GM10266 (cell line): ENCODE data around the gene PAGE2B.

Experiments used
- DNase-seq: peaks from one replicate; pipeline ENCODE4 v3.0.0; 2012; ENCODE audit errors: extremely low spot score
- CTCF ChIP-seq: IDR thresholded peaks from 2 replicates; pipeline ENCODE4 v1.5.1; 2012; ENCODE audit warnings: mild to moderate bottlenecking, low read depth; ENCODE audit not compliant: control insufficient read depth, insufficient read depth; ENCODE audit errors: missing control alignments

The PAGE2B gene

GRCh38 chrX:55088795-55089489 is 14.1 kb downstream of the PAGE2B start, which contains the start of gene PAGE2:
TSS of gene PAGE2 (plus strand) at chrX:55089018. CDS start at chrX:55090021, 1,003 bp downstream.
- DNase-seq, result no peak
- no peak for TF ChIP-seq CTCF

GRCh38 chrX:55098691-55099090 is 23.9 kb downstream of the PAGE2B start:
- no peak for TF ChIP-seq CTCF
- no peak for DNase-seq

GRCh38 chrX:55099162-55099561 is 24.3 kb downstream of the PAGE2B start:
- no peak for DNase-seq
- TF ChIP-seq CTCF, result no peak

- TF ChIP-seq CTCF, result no peak
Measured at GRCh38 chrX:55102754-55103153, 27.9 kb downstream of the PAGE2B start.

GRCh38 chrX:55107262-55107661 is 32.4 kb downstream of the PAGE2B start:
- no peak for TF ChIP-seq CTCF
- DNase-seq, result no peak

More at GRCh38 chrX:55102754-55103153, 27.9 kb downstream of the PAGE2B start:
- DNase-seq, result no peak

GRCh38 chrX:55107911-55108310 is 33.1 kb downstream of the PAGE2B start:
- TF ChIP-seq CTCF, result no peak
- DNase-seq, result no peak

- DNase-seq, result no peak
- no peak for TF ChIP-seq CTCF
Measured at GRCh38 chrX:55109306-55109705, 34.5 kb downstream of the PAGE2B start.
